ENCODE data around the gene ABHD4. TPM values are rescaled to one million over a fixed set of nuclear protein-coding genes. Genes with fewer than 3 reads are reported as not detected.
"Not testable (repeated sequence)": the region's sequence is repeated elsewhere in the genome, so short reads cannot be mapped to it uniquely, and the experiment has no call there.

ABHD4 gene
- total RNA-seq, 2 donors from 2014 or later, result 13.8 to 26.5 TPM

GRCh38 chr14:22629361-22629760 lies 31.3 kb downstream of the ABHD4 start:
- peaks cover 10 to 21% of the 10 kb centered on the region in 2 donors for H3K36me3 Mint-ChIP-seq
- peaks cover 7 to 9% of the 10 kb centered on the region in 2 donors for H3K9me3 Mint-ChIP-seq
- DNase-seq (ENCODE audit: low spot score in 2 of 2), result no peak
- no peak overlapping the region for H3K27ac Mint-ChIP-seq
- ATAC-seq, result no peak

GRCh38 chr14:22630066-22630465 lies 32.0 kb downstream of the ABHD4 start:
- Mint-ChIP-seq H3K36me3 (peaks cover 10 to 21% of the 10 kb centered on the region in 2 donors), H3K9me3 (peaks cover 7 to 9% of the 10 kb centered on the region in 2 donors), H3K27ac (peak overlapping the region in 1 of 2 donors; percentile 52)
- ATAC-seq, result no peak
- DNase-seq (ENCODE audit: low spot score in 2 of 2), result no peak

- H3K36me3 Mint-ChIP-seq, result peaks cover 10 to 21% of the 10 kb centered on the region in 2 donors
- DNase-seq (ENCODE audit: low spot score in 2 of 2) (no peak), ATAC-seq (no peak)
- H3K27ac Mint-ChIP-seq, result peak overlapping the region in 1 of 2 donors; percentile 52
- H3K9me3 Mint-ChIP-seq, result peaks cover 7 to 9% of the 10 kb centered on the region in 2 donors
Observed at GRCh38 chr14:22630486-22630885, 32.4 kb downstream of the ABHD4 start.

GRCh38 chr14:22634233-22634900 lies 36.3 kb downstream of the ABHD4 start:
- Mint-ChIP-seq H3K27ac (peak overlapping the region in 1 of 2 donors; percentile 3), H3K9me3 (peaks cover 7 to 9% of the 10 kb centered on the region in 2 donors), H3K36me3 (peaks cover 10 to 21% of the 10 kb centered on the region in 2 donors)
- ATAC-seq (no peak), DNase-seq (ENCODE audit: low spot score in 2 of 2) (no peak)

GRCh38 chr14:22635980-22636379 lies 37.9 kb downstream of the ABHD4 start:
- not testable (repeated sequence) for ATAC-seq, H3K27ac Mint-ChIP-seq, H3K36me3 Mint-ChIP-seq

GRCh38 chr14:22640192-22640591 lies 42.1 kb downstream of the ABHD4 start:
- DNase-seq (ENCODE audit: low spot score in 2 of 2) (no peak), ATAC-seq (no peak)
- Mint-ChIP-seq H3K9me3 (no peaks in the 10 kb centered on the region), H3K27ac (no peak overlapping the region), H3K36me3 (no peaks in the 10 kb centered on the region)

More at GRCh38 chr14:22635980-22636379, 37.9 kb downstream of the ABHD4 start:
- H3K9me3 Mint-ChIP-seq; DNase-seq (ENCODE audit: low spot score in 2 of 2): not testable (repeated sequence)

- no peak for ATAC-seq
- Mint-ChIP-seq H3K36me3 (no peaks in the 10 kb centered on the region), H3K9me3 (no peaks in the 10 kb centered on the region), H3K27ac (no peak overlapping the region)
- no peak for DNase-seq (ENCODE audit: low spot score in 2 of 2)
Observed at GRCh38 chr14:22641846-22642245, 43.7 kb downstream of the ABHD4 start.

- Mint-ChIP-seq H3K27ac (no peak within 1 kb of the TSS), H3K36me3 (no peaks in the 10 kb centered on the region), H3K9me3 (no peaks in the 10 kb centered on the region)
- DNase-seq (ENCODE audit: low spot score in 2 of 2), result no peak
- no peak for ATAC-seq
Observed at GRCh38 chr14:22644305-22644635, 46.2 kb downstream of the ABHD4 start, which contains the start of gene OR6J1. Gene OR6J1 (minus strand): TSS chr14:22644352. CDS start chr14:22634811, 9,541 bp downstream.

GRCh38 chr14:22646570-22647254 lies 48.6 kb downstream of the ABHD4 start:
- DNase-seq (ENCODE audit: low spot score in 2 of 2) (no peak), ATAC-seq (peak in 1 of 2 donors; percentile 38)
- no peaks in the 10 kb centered on the region for H3K9me3 Mint-ChIP-seq
- no peaks in the 10 kb centered on the region for H3K36me3 Mint-ChIP-seq
- H3K27ac Mint-ChIP-seq, result peak overlapping the region in 1 of 2 donors; percentile 17

GRCh38 chr14:22648506-22648905 lies 50.4 kb downstream of the ABHD4 start:
- no peaks in the 10 kb centered on the region for H3K36me3 Mint-ChIP-seq
- ATAC-seq (no peak), DNase-seq (ENCODE audit: low spot score in 2 of 2) (no peak)
- no peaks in the 10 kb centered on the region for H3K9me3 Mint-ChIP-seq
- no peak overlapping the region for H3K27ac Mint-ChIP-seq

- DNase-seq (ENCODE audit: low spot score in 2 of 2), result no peak
- no peak for ATAC-seq
- no peaks in the 10 kb centered on the region for H3K9me3 Mint-ChIP-seq
- H3K27ac Mint-ChIP-seq, result no peak overlapping the region
- H3K36me3 Mint-ChIP-seq, result no peaks in the 10 kb centered on the region
Observed at GRCh38 chr14:22650046-22650739, 52.1 kb downstream of the ABHD4 start.

GRCh38 chr14:22650960-22651521 lies 52.9 kb downstream of the ABHD4 start:
- Mint-ChIP-seq H3K9me3 (no peaks in the 10 kb centered on the region), H3K27ac (no peak overlapping the region), H3K36me3 (no peaks in the 10 kb centered on the region)
- DNase-seq (ENCODE audit: low spot score in 2 of 2) (peak in 1 of 2 donors; percentile 14), ATAC-seq (peak; percentile 70 to 80)

- Mint-ChIP-seq H3K36me3 (no peaks in the 10 kb centered on the region), H3K27ac (no peak overlapping the region), H3K9me3 (no peaks in the 10 kb centered on the region)
- DNase-seq (ENCODE audit: low spot score in 2 of 2), result no peak
- ATAC-seq, result no peak
Observed at GRCh38 chr14:22651586-22651985, 53.5 kb downstream of the ABHD4 start.

GRCh38 chr14:22653012-22653621 lies 55.0 kb downstream of the ABHD4 start:
- no peaks in the 10 kb centered on the region for H3K36me3 Mint-ChIP-seq
- DNase-seq (ENCODE audit: low spot score in 2 of 2), result peak in 1 of 2 donors; percentile 57
- ATAC-seq, result peak; percentile 76 to 86
- H3K9me3 Mint-ChIP-seq, result no peaks in the 10 kb centered on the region
- H3K27ac Mint-ChIP-seq, result no peak overlapping the region

GRCh38 chr14:22656226-22656625 lies 58.1 kb downstream of the ABHD4 start:
- no peaks in the 10 kb centered on the region for H3K9me3 Mint-ChIP-seq
- DNase-seq (ENCODE audit: low spot score in 2 of 2), result no peak
- no peaks in the 10 kb centered on the region for H3K36me3 Mint-ChIP-seq
- H3K27ac Mint-ChIP-seq, result peak overlapping the region in 1 of 2 donors; percentile 12
- ATAC-seq, result no peak

GRCh38 chr14:22656945-22657731 lies 59.0 kb downstream of the ABHD4 start:
- Mint-ChIP-seq H3K36me3 (no peaks in the 10 kb centered on the region), H3K27ac (peak overlapping the region in 1 of 2 donors; percentile 31), H3K9me3 (no peaks in the 10 kb centered on the region)
- no peak for DNase-seq (ENCODE audit: low spot score in 2 of 2)
- ATAC-seq, result no peak

Data from activated naive CD4-positive, alpha-beta T cell treated with anti-CD3 and anti-CD28 coated beads, Interleukin-2, amount 50 U/mL, for 72 hours (primary cell).